Measurements from ENCODE around the gene SYPL1. TPM values are rescaled to one million over a fixed set of nuclear protein-coding genes. Genes with fewer than 3 reads are reported as not detected.
A peak's percentile ranks its signal among the peaks of the same experiment; 100 is the strongest.

SYPL1 gene
- polyA plus RNA-seq, 1 donor: 97.0 TPM

DNA sequence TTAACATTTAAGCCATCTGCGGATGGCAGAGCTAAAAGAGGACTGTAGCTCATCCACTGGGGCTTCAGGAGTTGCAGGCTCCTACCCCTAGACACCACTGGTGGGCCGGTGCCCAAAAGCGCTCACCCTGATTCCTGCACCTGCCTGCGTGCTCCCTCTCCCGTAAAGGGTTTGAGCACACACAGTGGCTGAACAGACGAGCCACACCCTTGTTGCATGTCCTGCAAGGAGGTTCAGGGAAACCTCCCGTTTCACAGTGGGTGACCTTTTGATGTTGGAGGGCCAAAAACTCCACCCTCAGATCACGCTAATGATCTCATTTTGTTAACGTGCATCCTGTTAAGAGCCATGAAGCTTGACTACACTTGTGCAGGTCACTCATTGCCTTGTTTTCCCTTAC lies 37.9 kb downstream of the SYPL1 start:
- DNase-seq: no peak
- WGBS (ENCODE audit: insufficient coverage, low lambda C conversion rate): no CpG with 5 or more reads among the region's 9 CpGs
- Histone ChIP-seq H3K9me3 (ENCODE audit: control insufficient read depth, low read depth, low read length) (no peaks in the 10 kb centered on the region), H3K36me3 (ENCODE audit: control insufficient read depth, insufficient read depth, low read length) (no peaks in the 10 kb centered on the region), H3K4me3 (ENCODE audit: low read length) (no peak overlapping the region), H3K27me3 (ENCODE audit: control insufficient read depth, insufficient read depth, low read length) (no peaks in the 10 kb centered on the region), H3K27ac (ENCODE audit: low read length) (no peak overlapping the region), H3K4me1 (ENCODE audit: control insufficient read depth, insufficient read depth, low read length) (no peaks in the 10 kb centered on the region)

GRCh38 chr7:106073701-106074100 lies 38.4 kb downstream of the SYPL1 start:
- Histone ChIP-seq H3K4me1 (ENCODE audit: control insufficient read depth, insufficient read depth, low read length) (no peaks in the 10 kb centered on the region), H3K27me3 (ENCODE audit: control insufficient read depth, insufficient read depth, low read length) (no peaks in the 10 kb centered on the region), H3K27ac (ENCODE audit: low read length) (no peak overlapping the region), H3K4me3 (ENCODE audit: low read length) (no peak overlapping the region), H3K36me3 (ENCODE audit: control insufficient read depth, insufficient read depth, low read length) (no peaks in the 10 kb centered on the region), H3K9me3 (ENCODE audit: control insufficient read depth, low read depth, low read length) (no peaks in the 10 kb centered on the region)
- 93% methylated on average over 2 of the region's 3 CpGs for WGBS (ENCODE audit: insufficient coverage, low lambda C conversion rate)
- no peak for DNase-seq

DNA sequence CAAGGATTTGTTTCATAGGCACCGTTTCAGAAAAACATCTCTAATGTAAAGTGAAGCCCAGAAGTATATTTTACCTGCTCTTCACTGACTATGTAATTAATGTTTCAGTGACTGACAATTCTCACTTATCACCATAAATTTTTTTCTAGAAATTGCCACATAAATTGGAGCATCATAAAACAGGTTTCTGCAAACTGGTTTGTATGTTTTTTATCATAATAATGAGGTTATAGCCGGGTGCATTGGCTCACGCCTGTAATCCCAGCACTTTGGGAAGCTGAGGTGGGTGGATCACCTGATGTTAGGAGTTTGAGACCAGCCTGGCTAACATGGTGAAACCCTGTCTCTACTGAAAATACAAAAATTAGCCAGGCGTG lies 39.4 kb downstream of the SYPL1 start:
- H3K9me3 ChIP-seq (ENCODE audit: control insufficient read depth, low read depth, low read length): no peaks in the 10 kb centered on the region
- no peak for DNase-seq
- H3K36me3 ChIP-seq (ENCODE audit: control insufficient read depth, insufficient read depth, low read length): no peaks in the 10 kb centered on the region
- H3K4me3 ChIP-seq (ENCODE audit: low read length): no peak overlapping the region
- no peak overlapping the region for H3K27ac ChIP-seq (ENCODE audit: low read length)
- no peaks in the 10 kb centered on the region for H3K27me3 ChIP-seq (ENCODE audit: control insufficient read depth, insufficient read depth, low read length)
- WGBS (ENCODE audit: insufficient coverage, low lambda C conversion rate): no CpG with 5 or more reads among the region's 4 CpGs
- H3K4me1 ChIP-seq (ENCODE audit: control insufficient read depth, insufficient read depth, low read length): no peaks in the 10 kb centered on the region

DNA sequence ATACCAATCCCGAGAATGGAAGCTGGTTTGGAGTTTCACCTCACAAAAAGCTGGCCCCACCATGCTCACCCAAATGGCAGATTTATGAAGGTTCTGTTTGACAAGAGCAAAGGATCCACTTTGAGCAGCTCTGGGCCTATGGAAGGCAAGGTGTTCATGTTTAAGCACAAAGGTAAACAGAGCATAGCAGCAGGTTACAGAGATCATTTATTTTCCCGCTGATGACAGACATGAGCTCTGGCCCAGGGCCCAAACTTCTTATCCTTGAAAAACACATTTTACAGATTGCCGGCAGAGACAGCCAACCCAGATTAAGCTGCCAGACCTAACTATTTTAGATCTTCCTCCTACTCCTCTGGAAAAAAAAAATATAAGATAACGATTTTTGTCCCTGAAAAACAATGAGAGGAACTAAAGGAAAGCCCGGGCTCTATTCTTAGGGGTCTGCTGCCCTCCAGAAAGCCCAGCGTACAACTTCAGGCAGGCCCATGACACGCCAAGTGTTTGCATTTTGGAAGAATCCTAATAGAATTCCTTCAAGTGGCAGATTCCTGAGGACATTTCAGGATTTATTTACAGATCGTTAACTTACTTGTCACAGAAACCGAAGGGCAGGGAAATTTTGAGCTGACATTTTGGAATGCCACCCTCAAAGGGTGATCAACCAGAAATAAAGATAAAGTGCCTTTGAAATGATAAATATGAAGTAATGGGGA lies 40.0 kb downstream of the SYPL1 start:
- no peaks in the 10 kb centered on the region for H3K36me3 ChIP-seq (ENCODE audit: control insufficient read depth, insufficient read depth, low read length)
- H3K4me3 ChIP-seq (ENCODE audit: low read length): no peak overlapping the region
- DNase-seq: peak in 1 of 2 donors; percentile 44
- no peaks in the 10 kb centered on the region for H3K4me1 ChIP-seq (ENCODE audit: control insufficient read depth, insufficient read depth, low read length)
- no peaks in the 10 kb centered on the region for H3K27me3 ChIP-seq (ENCODE audit: control insufficient read depth, insufficient read depth, low read length)
- H3K27ac ChIP-seq (ENCODE audit: low read length): no peak overlapping the region
- H3K9me3 ChIP-seq (ENCODE audit: control insufficient read depth, low read depth, low read length): no peaks in the 10 kb centered on the region
- WGBS (ENCODE audit: insufficient coverage, low lambda C conversion rate): 40% methylated on average over 2 of the region's 9 CpGs

DNA sequence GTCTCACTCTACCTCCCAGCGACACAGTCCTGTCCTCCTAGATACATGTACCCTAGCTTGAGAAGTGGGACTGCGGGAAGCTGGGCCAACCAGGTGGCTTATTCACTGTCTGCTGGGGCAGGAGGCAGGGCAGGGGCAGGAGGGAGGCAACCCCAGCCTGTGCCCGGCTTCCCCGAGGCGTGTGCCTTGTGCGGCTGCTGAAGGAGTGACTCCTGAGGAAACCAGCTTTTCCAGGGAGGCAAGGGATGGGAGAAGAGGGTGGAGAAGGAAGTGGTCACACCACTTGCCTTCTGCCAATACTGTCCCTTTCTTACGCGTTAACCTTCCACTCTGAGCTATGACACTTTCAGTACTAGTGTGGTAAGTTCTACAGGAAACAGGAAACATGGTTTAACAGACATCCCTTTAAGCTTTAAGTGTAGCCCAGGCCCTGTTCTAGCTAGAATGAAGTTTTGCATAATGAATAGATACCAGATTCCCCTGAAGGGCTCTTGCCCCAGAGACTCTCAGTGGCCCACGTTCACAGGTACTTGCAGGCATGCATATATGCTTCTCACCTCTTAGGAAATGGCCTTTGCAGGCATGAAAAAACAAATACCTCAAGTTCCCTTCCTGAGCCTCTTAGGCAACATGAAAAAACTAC lies 40.6 kb downstream of the SYPL1 start:
- Histone ChIP-seq H3K27ac (ENCODE audit: low read length) (no peak overlapping the region), H3K4me1 (ENCODE audit: control insufficient read depth, insufficient read depth, low read length) (no peaks in the 10 kb centered on the region), H3K36me3 (ENCODE audit: control insufficient read depth, insufficient read depth, low read length) (no peaks in the 10 kb centered on the region), H3K27me3 (ENCODE audit: control insufficient read depth, insufficient read depth, low read length) (no peaks in the 10 kb centered on the region), H3K9me3 (ENCODE audit: control insufficient read depth, low read depth, low read length) (no peaks in the 10 kb centered on the region), H3K4me3 (ENCODE audit: low read length) (no peak overlapping the region)
- WGBS (ENCODE audit: insufficient coverage, low lambda C conversion rate): no CpG with 5 or more reads among the region's 9 CpGs
- DNase-seq: peak; percentile 16 to 38

DNA sequence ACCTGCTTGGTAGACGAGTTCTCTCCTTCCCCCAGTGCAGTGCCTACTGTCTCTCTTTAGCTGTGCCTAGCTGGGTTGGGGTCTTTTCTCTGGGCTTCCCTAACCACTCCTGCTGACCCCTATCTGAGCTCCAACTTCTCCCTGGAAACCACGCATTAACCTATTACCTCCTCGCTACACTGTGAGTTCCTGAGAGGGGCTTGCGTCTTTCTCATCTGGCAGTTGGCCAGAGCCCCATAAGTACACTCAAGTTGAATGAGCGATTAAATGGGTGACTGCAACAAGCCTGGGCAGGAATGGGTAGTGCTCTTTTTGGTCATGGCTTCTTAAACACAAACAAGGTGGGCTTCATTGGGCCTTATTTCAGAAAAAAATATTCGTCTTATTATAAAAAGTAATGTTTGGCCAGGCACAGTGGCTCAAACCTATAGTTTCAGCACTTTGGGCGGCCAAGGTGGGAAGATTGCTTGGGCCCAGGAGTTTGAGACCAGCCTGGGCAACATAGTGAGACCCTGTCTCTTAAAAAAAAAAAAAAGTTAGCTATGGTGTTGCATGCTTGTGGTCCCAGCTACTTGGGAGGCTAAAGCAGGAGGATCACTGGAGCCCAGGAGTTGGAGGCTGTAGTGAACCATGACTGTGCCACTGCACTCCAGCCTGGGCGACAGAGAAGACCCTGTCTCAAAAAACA lies 41.4 kb downstream of the SYPL1 start:
- no peaks in the 10 kb centered on the region for H3K27me3 ChIP-seq (ENCODE audit: control insufficient read depth, insufficient read depth, low read length)
- H3K27ac ChIP-seq (ENCODE audit: low read length): no peak overlapping the region
- H3K9me3 ChIP-seq (ENCODE audit: control insufficient read depth, low read depth, low read length): no peaks in the 10 kb centered on the region
- H3K4me3 ChIP-seq (ENCODE audit: low read length): no peak overlapping the region
- H3K36me3 ChIP-seq (ENCODE audit: control insufficient read depth, insufficient read depth, low read length): no peaks in the 10 kb centered on the region
- no CpG with 5 or more reads among the region's 8 CpGs for WGBS (ENCODE audit: insufficient coverage, low lambda C conversion rate)
- peaks cover 5% of the 10 kb centered on the region for H3K4me1 ChIP-seq (ENCODE audit: control insufficient read depth, insufficient read depth, low read length)
- no peak for DNase-seq

DNA sequence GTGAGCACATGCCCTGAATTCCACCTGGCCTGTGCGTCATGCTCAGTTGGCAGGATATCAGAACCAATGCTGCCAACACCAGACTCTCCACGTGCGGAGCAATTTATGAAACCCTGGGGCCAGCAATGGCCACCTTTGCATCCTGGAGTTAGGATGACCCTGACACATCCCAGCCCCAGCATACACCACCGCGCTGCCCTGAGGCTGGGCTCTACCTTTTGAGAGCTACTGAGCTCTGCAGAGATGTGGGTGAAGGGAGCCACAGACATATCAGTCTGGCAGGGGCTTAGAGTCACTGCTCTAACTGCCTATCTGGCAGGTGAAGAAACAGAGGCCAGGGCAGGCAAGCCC lies 41.9 kb downstream of the SYPL1 start:
- no peaks in the 10 kb centered on the region for H3K36me3 ChIP-seq (ENCODE audit: control insufficient read depth, insufficient read depth, low read length)
- H3K4me1 ChIP-seq (ENCODE audit: control insufficient read depth, insufficient read depth, low read length): peaks cover 10% of the 10 kb centered on the region
- no peaks in the 10 kb centered on the region for H3K9me3 ChIP-seq (ENCODE audit: control insufficient read depth, low read depth, low read length)
- H3K27me3 ChIP-seq (ENCODE audit: control insufficient read depth, insufficient read depth, low read length): no peaks in the 10 kb centered on the region
- no peak overlapping the region for H3K27ac ChIP-seq (ENCODE audit: low read length)
- no CpG with 5 or more reads among the region's 5 CpGs for WGBS (ENCODE audit: insufficient coverage, low lambda C conversion rate)
- no peak overlapping the region for H3K4me3 ChIP-seq (ENCODE audit: low read length)
- DNase-seq: no peak

GRCh38 chr7:106069471-106070200 lies 42.5 kb downstream of the SYPL1 start:
- H3K27me3 ChIP-seq (ENCODE audit: control insufficient read depth, insufficient read depth, low read length): no peaks in the 10 kb centered on the region
- WGBS (ENCODE audit: insufficient coverage, low lambda C conversion rate): no CpG with 5 or more reads among the region's 9 CpGs
- no peak for DNase-seq

GRCh38 chr7:106068986-106069385 lies 43.1 kb downstream of the SYPL1 start:
- no peak overlapping the region for H3K4me3 ChIP-seq (ENCODE audit: low read length)
- no CpG with 5 or more reads among the region's 3 CpGs for WGBS (ENCODE audit: insufficient coverage, low lambda C conversion rate)
- no peaks in the 10 kb centered on the region for H3K9me3 ChIP-seq (ENCODE audit: control insufficient read depth, low read depth, low read length)
- H3K27me3 ChIP-seq (ENCODE audit: control insufficient read depth, insufficient read depth, low read length): no peaks in the 10 kb centered on the region
- no peak for DNase-seq
- H3K36me3 ChIP-seq (ENCODE audit: control insufficient read depth, insufficient read depth, low read length): no peaks in the 10 kb centered on the region
- H3K27ac ChIP-seq (ENCODE audit: low read length): no peak overlapping the region
- peaks cover 18% of the 10 kb centered on the region for H3K4me1 ChIP-seq (ENCODE audit: control insufficient read depth, insufficient read depth, low read length)

More at GRCh38 chr7:106069471-106070200, 42.5 kb downstream of the SYPL1 start:
- Histone ChIP-seq H3K4me3 (ENCODE audit: low read length) (no peak overlapping the region), H3K36me3 (ENCODE audit: control insufficient read depth, insufficient read depth, low read length) (no peaks in the 10 kb centered on the region), H3K4me1 (ENCODE audit: control insufficient read depth, insufficient read depth, low read length) (peaks cover 15% of the 10 kb centered on the region), H3K27ac (ENCODE audit: low read length) (no peak overlapping the region), H3K9me3 (ENCODE audit: control insufficient read depth, low read depth, low read length) (no peaks in the 10 kb centered on the region)

GRCh38 chr7:106068538-106068961 lies 43.6 kb downstream of the SYPL1 start:
- Histone ChIP-seq H3K27me3 (ENCODE audit: control insufficient read depth, insufficient read depth, low read length) (no peaks in the 10 kb centered on the region), H3K36me3 (ENCODE audit: control insufficient read depth, insufficient read depth, low read length) (no peaks in the 10 kb centered on the region), H3K4me1 (ENCODE audit: control insufficient read depth, insufficient read depth, low read length) (peaks cover 18% of the 10 kb centered on the region), H3K4me3 (ENCODE audit: low read length) (no peak overlapping the region), H3K27ac (ENCODE audit: low read length) (no peak overlapping the region), H3K9me3 (ENCODE audit: control insufficient read depth, low read depth, low read length) (no peaks in the 10 kb centered on the region)
- no peak for DNase-seq
- WGBS (ENCODE audit: insufficient coverage, low lambda C conversion rate): no CpG with 5 or more reads among the region's 4 CpGs

All from large intestine (tissue), 3 donors.